ENCODE results near the gene SLC44A2. TPM values are rescaled to one million over a fixed set of nuclear protein-coding genes. Genes with fewer than 3 reads are reported as not detected.

The SLC44A2 gene
- total and polyA plus RNA-seq, 10 donors, result 108 to 358 (median 225) TPM

DNA sequence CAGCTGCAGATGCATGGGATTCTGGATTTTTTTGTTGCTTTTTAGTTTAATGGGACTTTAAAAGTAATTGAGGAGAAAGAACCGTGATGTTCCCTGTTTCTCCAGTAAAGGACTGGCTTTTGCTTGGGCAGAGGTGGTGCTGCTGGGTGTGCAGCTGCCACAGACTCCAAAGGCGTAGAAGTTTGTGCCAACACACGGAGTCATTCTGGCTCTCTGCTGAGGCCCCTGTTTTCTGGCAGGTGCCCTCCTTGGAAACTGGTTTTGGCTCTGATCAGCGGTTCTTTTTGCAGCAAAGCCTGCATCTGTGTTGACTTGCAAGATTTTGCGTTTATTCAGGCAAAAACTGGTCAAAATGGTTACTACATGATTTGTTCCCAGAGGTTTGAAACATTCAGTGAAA, 59.9 kb downstream of the SLC44A2 start:
- DNase-seq, result no peak
- WGBS, 5 donors, result 90 to 96% (median 92%) methylated on average over 5 of the region's 5 CpGs
- Histone ChIP-seq H3K4me1 (no peaks in the 10 kb centered on the region), H3K27ac (no peak overlapping the region), H3K27me3 (replicated peaks in 1 of 7) (no peaks in the 10 kb centered on the region), H3K36me3 (peaks cover 20 to 100% (median 99%) of the 10 kb centered on the region in 6 donors), H3K9me3 (no peaks in the 10 kb centered on the region), H3K4me3 (no peak overlapping the region)
- intact Hi-C loops (cut with DNase I; ENCODE audit: low total_unique reads), result no loop called here
- TF ChIP-seq POLR2A (IDR thresholded peaks at IDR 0.05), result no peak
- no peak for TF ChIP-seq POLR2AphosphoS5 (IDR thresholded peaks at IDR 0.05)
- TF ChIP-seq, protein P1, sequence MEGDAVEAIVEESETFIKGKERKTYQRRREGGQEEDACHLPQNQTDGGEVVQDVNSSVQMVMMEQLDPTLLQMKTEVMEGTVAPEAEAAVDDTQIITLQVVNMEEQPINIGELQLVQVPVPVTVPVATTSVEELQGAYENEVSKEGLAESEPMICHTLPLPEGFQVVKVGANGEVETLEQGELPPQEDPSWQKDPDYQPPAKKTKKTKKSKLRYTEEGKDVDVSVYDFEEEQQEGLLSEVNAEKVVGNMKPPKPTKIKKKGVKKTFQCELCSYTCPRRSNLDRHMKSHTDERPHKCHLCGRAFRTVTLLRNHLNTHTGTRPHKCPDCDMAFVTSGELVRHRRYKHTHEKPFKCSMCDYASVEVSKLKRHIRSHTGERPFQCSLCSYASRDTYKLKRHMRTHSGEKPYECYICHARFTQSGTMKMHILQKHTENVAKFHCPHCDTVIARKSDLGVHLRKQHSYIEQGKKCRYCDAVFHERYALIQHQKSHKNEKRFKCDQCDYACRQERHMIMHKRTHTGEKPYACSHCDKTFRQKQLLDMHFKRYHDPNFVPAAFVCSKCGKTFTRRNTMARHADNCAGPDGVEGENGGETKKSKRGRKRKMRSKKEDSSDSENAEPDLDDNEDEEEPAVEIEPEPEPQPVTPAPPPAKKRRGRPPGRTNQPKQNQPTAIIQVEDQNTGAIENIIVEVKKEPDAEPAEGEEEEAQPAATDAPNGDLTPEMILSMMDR (IDR thresholded peaks at IDR 0.05 in 8 of 11, conservative IDR thresholded peaks at IDR 0.05 in 3 of 11), result no peak

GRCh38 chr19:10686193-10686592, 60.8 kb downstream of the SLC44A2 start:
- Histone ChIP-seq H3K27me3 (replicated peaks in 1 of 7) (no peaks in the 10 kb centered on the region), H3K9me3 (no peaks in the 10 kb centered on the region), H3K36me3 (peaks cover 12 to 100% (median 99%) of the 10 kb centered on the region in 6 donors), H3K4me3 (no peak overlapping the region), H3K4me1 (no peaks in the 10 kb centered on the region), H3K27ac (no peak overlapping the region)
- intact Hi-C loops (cut with DNase I; ENCODE audit: low total_unique reads), result no loop called here
- DNase-seq, result no peak
- TF ChIP-seq, protein P1 (IDR thresholded peaks at IDR 0.05 in 8 of 11, conservative IDR thresholded peaks at IDR 0.05 in 3 of 11), result no peak
- TF ChIP-seq POLR2A (IDR thresholded peaks at IDR 0.05) (no peak), POLR2AphosphoS5 (IDR thresholded peaks at IDR 0.05) (no peak)
- WGBS, 5 donors, result 91 to 100% (median 94%) methylated on average over 4 to 10 of the region's 10 CpGs

DNA sequence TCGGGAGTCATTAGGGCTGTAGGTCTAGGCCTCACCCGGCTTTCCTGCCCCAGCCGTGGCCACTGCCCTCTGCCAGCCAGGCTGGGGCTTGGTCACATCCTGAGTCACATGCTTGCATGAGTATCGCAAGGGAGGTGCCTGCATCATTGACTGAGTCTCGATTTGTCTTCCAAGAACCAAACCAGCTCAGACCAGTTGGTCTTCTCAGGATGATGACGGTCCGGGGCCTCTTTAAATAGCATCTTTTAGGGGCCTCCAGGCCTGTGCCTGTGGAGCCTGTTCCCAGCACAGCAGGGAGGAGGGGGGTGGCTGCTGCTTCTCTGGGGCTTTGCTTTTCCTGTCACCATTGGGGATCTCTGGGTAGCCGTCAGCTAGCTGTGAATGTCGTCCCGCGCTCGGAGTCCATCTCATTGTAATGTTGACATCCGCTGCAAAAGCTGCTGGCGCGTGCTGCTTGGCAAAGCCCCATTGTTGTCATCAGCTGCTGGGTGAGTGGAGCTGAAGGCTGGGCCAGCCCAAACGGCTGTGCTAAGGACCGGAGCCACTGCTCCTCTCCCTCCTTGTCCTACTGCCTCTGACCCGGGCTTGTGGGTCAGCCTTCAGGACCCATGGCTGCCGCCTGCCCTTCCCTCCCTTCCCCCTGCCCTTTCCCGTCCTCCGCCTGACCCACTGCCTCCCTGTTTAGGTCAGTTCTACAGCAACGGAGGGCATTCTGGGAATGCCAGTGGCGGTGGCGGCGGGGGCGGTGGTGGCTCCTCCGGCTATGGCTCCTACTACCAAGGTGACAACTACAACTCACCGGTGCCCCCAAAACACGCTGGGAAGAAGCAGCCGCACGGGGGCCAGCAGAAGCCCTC, 61.5 kb downstream of the SLC44A2 start:
- TF ChIP-seq POLR2A (IDR thresholded peaks at IDR 0.05) (no peak), POLR2AphosphoS5 (IDR thresholded peaks at IDR 0.05) (peak in 1 of 3 donors; percentile 4)
- TF ChIP-seq, protein P1 (IDR thresholded peaks at IDR 0.05 in 8 of 11, conservative IDR thresholded peaks at IDR 0.05 in 3 of 11), result no peak
- no peaks in the 10 kb centered on the region for H3K27me3 ChIP-seq (replicated peaks in 1 of 7)
- intact Hi-C loops (cut with DNase I; ENCODE audit: low total_unique reads), result no loop called here
- 87 to 94% (median 89%) methylated on average over 23 to 31 of the region's 31 CpGs for WGBS, 5 donors
- no peaks in the 10 kb centered on the region for H3K9me3 ChIP-seq
- peaks cover 12 to 100% (median 99%) of the 10 kb centered on the region in 6 donors for H3K36me3 ChIP-seq
- no peak overlapping the region for H3K4me3 ChIP-seq
- H3K4me1 ChIP-seq, result no peaks in the 10 kb centered on the region
- DNase-seq, result no peak
- no peak overlapping the region for H3K27ac ChIP-seq

GRCh38 chr19:10687518-10688288, 62.4 kb downstream of the SLC44A2 start:
- no peak for DNase-seq

More at GRCh38 chr19:10687518-10688288, 62.4 kb downstream of the SLC44A2 start:
- 91 to 93% (median 92%) methylated on average over 22 to 25 of the region's 25 CpGs for WGBS, 5 donors
- intact Hi-C loops (cut with DNase I; ENCODE audit: low total_unique reads), result no loop called here
- H3K4me3 ChIP-seq, result no peak overlapping the region
- TF ChIP-seq, protein P1 (IDR thresholded peaks at IDR 0.05 in 8 of 11, conservative IDR thresholded peaks at IDR 0.05 in 3 of 11), result no peak
- TF ChIP-seq POLR2AphosphoS5 (IDR thresholded peaks at IDR 0.05), result peak in 2 of 3 donors; percentile 40 to 72
- peaks cover 6 to 100% (median 97%) of the 10 kb centered on the region in 6 donors for H3K36me3 ChIP-seq
- no peak overlapping the region for H3K27ac ChIP-seq
- no peaks in the 10 kb centered on the region for H3K4me1 ChIP-seq
- no peaks in the 10 kb centered on the region for H3K9me3 ChIP-seq
- no peaks in the 10 kb centered on the region for H3K27me3 ChIP-seq (replicated peaks in 1 of 7)
